Islet of Langerhans (tissue), 1 donor: ENCODE measurements around the gene ADARB2.
"Not testable (repeated sequence)": the region's sequence is repeated elsewhere in the genome, so short reads cannot be mapped to it uniquely, and the experiment has no call there.

Experiments
- FAIRE-seq: peaks from one replicate; lab custom pipeline; 2011; peaks lifted over from hg19 to GRCh38; lab: Jason Lieb, UNC

The ADARB2 gene

DNA sequence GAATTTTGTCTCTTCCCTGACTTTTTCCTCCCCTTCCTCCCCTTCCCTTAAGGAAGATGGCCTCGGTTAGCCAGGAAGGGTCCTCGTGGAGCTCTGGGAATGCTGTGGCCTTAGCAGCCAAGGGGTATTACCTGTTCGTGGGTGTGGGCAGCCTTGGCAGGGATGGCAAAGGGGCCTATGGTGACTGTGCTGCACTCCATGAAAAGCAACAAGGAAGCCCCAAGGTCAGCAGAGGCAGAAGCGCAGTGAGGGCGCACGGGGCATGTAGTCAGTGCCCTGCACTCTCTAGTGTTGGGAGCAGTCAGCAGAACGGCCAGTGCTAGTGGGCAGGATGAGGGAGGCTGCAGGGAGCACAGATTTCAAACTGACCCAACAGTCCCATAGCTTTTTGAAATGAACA lies 191.8 kb downstream of the ADARB2 start:
- no peak for FAIRE-seq

DNA sequence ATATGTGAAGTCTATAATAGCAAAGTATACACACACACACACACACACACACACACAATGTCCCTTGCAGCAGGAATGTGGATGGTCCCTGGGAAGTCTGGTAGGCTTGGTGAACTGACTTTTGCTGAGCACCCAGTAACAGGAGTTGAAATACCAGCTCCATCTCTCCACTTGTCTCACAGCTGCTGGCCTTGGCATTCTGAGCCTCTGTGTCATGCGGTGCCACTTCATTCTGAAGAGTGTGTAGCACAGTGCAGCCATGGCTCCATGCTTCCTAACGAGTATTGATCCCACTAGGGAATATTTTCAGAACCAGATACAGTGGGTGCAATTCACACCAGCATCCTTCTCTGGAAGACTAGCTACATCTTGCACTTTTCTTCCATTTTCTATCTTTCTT lies 192.4 kb downstream of the ADARB2 start:
- no peak for FAIRE-seq

DNA sequence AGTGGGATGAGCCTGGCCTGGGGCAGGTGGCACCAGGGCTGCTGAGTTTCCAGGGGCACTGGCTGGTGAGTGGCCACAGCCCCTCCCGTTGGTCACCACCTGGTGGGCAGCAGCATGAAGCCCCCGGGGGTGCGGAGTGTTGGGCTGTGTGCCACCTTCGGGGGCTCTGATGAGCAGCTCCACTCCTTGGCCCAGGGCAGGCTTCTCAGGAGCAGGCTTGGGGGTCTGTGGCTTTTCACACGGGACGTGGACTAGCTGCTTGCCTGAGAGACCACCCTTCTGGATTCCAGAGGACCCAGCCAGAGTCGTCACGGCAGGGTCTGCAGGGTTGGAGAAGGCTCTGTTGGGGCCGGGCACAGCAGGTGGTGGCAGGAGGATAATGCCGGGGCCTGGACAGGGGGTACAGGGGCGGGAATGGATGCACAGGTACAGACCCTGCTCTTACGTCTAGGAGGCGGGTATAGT lies 193.1 kb downstream of the ADARB2 start:
- FAIRE-seq: no peak

GRCh38 chr10:1543596-1543995 lies 193.7 kb downstream of the ADARB2 start:
- FAIRE-seq: no peak

GRCh38 chr10:1542941-1543340 lies 194.4 kb downstream of the ADARB2 start:
- FAIRE-seq: no peak

DNA sequence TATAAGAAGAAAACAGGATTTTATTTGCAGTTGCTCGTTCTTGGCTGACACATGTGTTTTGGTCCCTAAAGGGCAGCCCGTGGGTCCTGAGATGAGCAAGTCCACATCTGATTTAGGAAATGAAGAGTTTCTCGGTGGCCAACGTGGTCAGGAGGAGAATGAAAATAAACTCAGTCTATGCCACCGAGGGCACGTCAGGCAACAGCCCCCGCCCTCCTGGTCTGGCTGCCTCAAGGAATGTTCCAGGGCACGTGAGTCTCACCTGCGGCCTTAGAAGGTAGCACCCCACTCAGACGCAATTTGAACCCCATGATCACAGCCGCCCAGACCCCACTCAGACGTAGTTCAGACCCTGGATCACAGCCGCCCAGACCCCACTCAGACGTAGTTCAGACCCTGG lies 197.2 kb downstream of the ADARB2 start:
- FAIRE-seq: no peak

GRCh38 chr10:1539216-1539615 lies 198.1 kb downstream of the ADARB2 start:
- no peak for FAIRE-seq

GRCh38 chr10:1538531-1539061 lies 198.7 kb downstream of the ADARB2 start:
- FAIRE-seq: no peak

DNA sequence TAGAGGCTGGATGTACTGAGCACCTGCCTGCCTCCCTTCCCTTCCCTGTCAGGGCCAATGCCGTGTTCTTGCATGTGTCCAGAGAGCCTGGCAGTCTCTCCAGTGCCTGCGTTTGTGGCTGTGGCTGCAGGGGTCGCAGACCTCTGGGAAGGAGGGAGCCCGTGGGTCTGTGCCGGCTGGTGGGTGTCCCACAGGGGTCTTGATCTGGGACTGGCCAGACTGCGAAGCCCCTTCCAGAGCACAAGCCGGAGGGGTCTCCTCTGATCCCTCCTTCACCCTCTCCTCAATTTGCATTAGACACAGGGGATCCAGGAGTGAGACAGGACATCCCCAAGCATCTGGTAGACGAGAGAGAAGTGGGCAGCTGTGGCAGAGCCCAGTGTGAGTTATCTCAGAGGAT lies 199.2 kb downstream of the ADARB2 start:
- FAIRE-seq: no peak

DNA sequence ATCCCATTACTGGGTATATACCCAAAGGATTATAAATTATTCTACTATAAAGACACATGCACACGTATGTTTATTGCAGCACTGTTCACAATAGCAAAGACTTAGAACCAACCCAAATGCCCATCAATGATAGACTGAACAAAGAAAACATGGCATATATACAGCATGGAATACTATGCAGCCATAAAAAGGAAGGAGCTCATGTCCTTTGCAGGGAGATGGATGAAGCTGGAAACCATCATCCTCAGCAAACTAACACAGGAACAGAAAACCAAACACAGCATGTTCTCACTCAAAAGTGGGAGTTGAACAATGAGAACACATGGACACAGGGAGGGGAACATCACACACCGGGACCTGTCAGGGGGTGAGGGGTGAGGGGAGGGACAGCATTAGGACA lies 199.9 kb downstream of the ADARB2 start:
- FAIRE-seq: not testable (repeated sequence)

DNA sequence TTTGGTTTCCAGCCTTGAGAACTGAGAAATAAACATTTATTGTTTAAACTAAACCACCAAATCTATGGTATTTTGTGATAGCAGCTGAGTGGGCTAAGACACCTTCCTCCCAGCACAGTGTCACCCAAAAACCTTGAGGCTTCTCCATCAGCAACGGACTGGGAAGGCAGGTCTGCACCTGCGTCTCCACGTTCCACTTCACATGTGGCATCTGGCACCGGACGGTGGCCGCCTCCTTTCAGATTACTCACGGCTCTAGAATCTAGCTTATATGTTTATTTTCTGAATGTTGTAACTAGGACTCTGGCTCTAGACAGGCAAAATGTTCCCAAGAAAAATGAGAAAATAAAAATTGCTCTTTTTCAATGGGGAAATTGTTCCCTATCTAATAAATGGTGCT lies 201.0 kb downstream of the ADARB2 start:
- FAIRE-seq: no peak

DNA sequence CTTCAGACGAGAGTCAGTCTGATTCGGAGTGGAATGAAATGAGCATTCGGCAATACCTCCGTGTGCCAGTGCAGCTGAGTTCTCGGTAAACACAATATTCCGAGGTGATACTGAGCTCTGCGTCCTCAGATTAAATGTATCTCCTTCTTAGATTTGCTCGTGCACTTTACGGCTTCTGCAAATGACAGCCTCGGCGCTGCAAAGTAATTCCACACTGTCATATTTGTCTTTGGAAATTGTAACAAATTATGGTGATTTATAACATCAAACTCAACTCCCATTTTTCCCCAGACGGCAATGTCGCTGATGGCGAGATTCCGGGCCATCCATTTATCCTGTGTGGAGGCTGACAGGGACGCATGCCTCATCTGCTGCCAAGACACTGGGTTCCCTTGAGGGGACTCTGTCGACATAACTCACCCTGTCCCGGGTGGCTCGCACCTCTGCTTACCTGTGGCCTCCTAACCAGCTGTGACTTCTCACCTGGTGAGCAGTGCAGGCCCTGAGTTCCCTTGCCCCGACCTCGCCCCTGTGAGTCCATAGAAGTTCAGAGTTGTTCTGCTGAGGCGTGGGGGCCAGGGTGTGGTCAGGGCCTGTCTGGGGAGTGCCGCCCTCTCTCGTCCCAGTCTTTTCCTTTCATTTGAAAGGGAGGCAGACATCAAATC lies 201.9 kb downstream of the ADARB2 start:
- FAIRE-seq: no peak

DNA sequence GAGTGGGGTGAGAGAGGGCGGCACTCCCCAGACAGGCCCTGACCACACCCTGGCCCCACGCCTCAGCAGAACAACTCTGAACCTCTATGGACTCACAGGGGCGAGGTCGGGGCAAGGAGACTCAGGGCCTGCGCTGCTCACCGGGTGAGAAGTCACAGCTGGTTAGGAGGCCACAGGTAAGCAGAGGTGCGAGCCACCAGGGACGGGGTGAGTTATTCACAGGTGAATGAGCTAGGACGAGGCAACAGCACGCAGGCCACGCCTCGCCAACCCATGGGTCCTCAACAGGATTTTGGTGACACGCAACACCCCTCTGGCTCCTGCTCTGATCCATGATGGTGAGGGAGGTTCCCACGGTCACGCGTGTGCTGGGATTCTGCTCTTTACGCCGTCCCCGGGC lies 202.5 kb downstream of the ADARB2 start:
- no peak for FAIRE-seq

DNA sequence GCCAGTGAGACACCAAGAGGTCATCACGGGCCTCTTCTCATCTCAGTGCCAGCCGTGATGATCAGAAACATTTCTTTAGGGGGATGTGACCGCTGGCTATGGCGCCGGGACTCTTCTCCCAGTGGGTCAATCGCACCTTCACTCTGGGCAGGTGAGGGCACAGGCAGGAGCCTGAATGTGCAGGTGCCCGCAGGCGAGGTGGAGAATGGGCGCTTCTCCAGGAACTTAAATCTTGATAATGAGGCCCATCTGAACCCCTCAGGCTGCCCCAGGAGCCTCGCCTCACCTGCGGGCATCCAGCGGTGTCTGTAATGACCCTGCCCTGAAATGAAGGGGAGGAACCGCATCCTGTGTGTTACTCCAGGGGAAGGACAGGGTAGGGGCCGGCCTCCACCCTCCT lies 204.7 kb downstream of the ADARB2 start:
- FAIRE-seq: no peak

DNA sequence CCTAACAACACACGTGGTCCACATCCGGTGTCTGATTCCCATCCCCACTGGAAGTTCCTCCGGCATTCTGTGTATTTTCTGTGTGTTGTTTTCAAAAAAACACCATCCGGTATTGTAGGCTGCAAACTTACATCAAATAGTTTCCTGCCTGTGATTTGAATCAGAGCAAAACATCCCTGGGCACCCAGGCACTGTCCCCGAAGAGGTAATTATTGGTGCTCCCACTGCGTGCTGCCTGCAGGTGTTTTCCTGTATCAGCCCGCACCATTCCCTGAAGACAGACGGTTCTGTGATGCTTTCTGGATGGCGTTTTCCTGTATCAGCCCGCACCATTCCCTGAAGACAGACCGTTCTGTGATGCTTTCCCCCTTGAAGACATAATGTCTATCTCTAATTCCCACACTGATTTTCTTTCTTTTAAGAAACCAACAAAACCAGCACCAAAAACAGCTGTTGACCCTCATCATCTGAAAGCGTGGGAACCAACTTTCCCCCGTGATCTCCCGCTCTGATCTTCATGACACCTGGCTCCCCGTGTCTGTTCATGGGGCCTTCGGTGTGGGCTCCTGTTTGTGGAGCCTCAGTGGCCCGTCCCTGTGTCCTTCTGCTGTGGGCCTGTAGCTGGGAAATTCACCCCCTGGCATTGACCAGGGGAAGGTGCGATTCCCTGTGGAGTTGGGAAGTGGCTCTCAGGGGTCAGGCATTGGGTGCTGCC lies 205.3 kb downstream of the ADARB2 start:
- no peak for FAIRE-seq

DNA sequence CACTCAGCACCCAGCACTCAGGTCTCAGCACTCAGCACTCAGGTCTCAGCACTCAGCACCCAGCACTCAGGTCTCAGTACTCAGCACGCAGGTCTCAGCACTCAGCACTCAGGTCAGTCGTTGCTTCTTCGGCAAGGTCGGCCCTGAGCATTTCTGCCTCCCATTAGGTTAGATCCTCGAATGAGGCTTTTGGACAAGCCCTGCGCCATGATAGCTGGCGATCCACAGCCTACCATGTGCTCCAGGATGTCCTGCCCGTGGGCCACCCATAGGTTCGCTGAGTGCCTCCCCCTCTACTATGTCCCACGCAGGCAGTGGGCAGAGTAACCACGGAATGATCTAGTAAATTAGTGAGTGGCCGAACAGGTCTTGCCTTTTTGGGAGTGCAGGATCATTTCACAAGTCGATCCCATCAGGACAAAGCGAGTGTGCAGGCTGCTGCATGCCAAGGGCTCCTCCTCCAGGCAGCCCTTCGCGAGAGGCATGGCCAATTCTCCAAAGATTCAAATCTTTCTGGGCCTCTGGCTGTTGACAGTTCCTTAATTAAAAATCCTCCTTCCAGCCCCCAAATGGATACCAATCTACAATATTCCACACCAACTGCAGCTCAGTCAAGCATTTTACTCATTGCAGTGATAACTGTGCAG lies 206.3 kb downstream of the ADARB2 start:
- no peak for FAIRE-seq

GRCh38 chr10:1529806-1530413 lies 207.4 kb downstream of the ADARB2 start:
- FAIRE-seq: no peak

- no peak for FAIRE-seq
Measured at GRCh38 chr10:1527951-1528350, 209.4 kb downstream of the ADARB2 start.

- FAIRE-seq: no peak
Measured at GRCh38 chr10:1526436-1527055, 210.8 kb downstream of the ADARB2 start.

DNA sequence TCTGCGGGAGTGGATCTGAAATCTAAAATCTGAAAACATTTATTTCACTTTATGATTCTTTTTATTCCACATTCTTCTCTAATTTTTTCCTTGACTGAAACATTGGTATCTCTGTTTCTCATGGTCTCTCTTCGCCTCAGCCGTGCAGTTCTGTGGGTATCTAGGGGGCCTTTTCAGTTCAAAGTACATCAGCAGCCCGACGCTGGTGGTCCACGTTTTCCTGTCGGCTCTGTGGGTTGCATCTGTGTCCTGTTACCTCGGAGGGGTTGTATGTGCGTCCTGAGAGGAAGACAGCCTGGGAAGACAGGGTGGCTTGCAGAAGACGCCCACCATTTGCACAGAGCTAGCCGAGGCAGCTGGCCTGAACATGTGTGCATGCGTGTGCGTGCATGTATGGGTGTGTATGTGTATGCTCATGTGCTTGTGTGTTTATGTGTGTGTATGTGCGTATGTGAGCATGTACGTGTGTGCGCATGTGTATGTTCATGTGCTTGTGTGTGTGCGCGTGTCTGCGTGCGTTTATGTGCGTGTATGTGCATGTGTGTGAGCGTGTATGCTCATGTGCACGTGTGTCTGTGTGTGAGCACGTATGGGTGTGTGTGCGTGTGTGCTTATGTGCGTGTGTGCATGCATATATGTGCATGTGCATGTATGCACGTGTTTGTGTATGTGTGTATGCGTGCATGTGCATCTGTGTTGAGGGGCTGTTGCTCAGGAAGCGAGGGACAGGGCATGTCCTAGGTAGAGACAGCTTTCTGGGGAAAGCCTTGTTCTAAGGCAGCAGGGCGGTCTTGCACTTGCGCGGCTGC lies 211.8 kb downstream of the ADARB2 start:
- FAIRE-seq: no peak

GRCh38 chr10:1524540-1524939 lies 212.8 kb downstream of the ADARB2 start:
- FAIRE-seq: no peak

DNA sequence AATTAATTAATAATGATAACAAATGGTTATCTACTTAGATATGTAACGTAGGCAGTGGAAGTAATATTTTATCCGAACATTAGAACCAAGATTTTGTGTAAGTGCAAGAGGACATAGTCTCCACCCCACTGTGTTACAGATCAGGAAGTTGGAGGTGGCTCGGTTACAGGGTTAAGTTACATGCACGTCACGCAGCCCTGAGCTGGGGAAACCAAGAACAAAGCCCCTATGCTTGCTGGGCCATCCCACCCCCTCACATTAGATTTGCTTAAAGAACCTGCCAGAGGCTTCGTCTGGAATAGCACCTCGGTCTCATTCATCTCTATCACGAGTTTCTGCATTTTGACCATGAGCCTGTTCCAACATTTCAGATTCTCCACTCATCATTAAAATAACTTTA lies 214.1 kb downstream of the ADARB2 start:
- no peak for FAIRE-seq
